ENCODE data around the gene OR2J3. TPM values are rescaled to one million over a fixed set of nuclear protein-coding genes. Genes with fewer than 3 reads are reported as not detected.

Gene OR2J3
- total and polyA plus RNA-seq, 2 donors (not counting 3 experiments of a cell fraction or from before 2014, with no cell fraction given), result not detected

GRCh38 chr6:29081312-29081711 lies 26.5 kb upstream of the OR2J3 start:
- H3K27me3 ChIP-seq (ENCODE audit: control insufficient read depth in 2 of 2, insufficient read depth in 2 of 2, low read length in 2 of 2), result no peaks in the 10 kb centered on the region
- no peak overlapping the region for H2AFZ ChIP-seq (ENCODE audit: low read depth, low read length)
- H3K36me3 ChIP-seq (ENCODE audit: control insufficient read depth in 2 of 2, extremely low read depth in 1 of 2, insufficient read depth in 2 of 2, low read length in 2 of 2), result no peaks in the 10 kb centered on the region
- no peak overlapping the region for H3K4me3 ChIP-seq (replicated peaks in 1 of 3; ENCODE audit: insufficient read depth in 1 of 3, low read depth in 1 of 3, low read length in 3 of 3)
- no peaks in the 10 kb centered on the region for H3K79me2 ChIP-seq (ENCODE audit: control insufficient read depth, insufficient read depth, low read length)
- BruUV-seq (replicated peaks), result no TSS peak
- intact Hi-C loops (cut with micrococcal nuclease), result no loop called here
- FAIRE-seq (no peak), DNase-seq (ENCODE audit: low read depth, low spot score) (no peak)
- no peaks in the 10 kb centered on the region for H4K20me1 ChIP-seq (replicated peaks; ENCODE audit: control insufficient read depth, extremely low read depth, insufficient read depth, low read length)
- ChIA-PET POLR2A (no interaction called here), CTCF (no interaction called here)
- H3K4me2 ChIP-seq (ENCODE audit: insufficient read depth, low read length), result no peak overlapping the region
- dilution Hi-C loops (cut with MboI; ENCODE audit: extremely low pct_ligation_motif_present, low sequenced_read_pairs), result no loop called here
- TF ChIP-seq MYC (IDR thresholded peaks at IDR 0.05; ENCODE audit: low read depth, low read length), result no peak
- no peak for TF ChIP-seq POLR2A (IDR thresholded peaks at IDR 0.05; ENCODE audit: low read depth, low read length)
- TF ChIP-seq EZH2 (IDR thresholded peaks at IDR 0.05; ENCODE audit: borderline replicate concordance, low read depth, low read length, severe bottlenecking), result no peak
- no peak for TF ChIP-seq MAX (IDR thresholded peaks at IDR 0.05; ENCODE audit: insufficient read depth, insufficient read length)
- no peak for TF ChIP-seq GATA2 (IDR thresholded peaks at IDR 0.05; ENCODE audit: insufficient read depth, insufficient read length, low read depth, low read length)
- TF ChIP-seq POLR2AphosphoS5 (IDR thresholded peaks at IDR 0.05; ENCODE audit: insufficient read depth, low read depth, low read length), result no peak
- TF ChIP-seq FOS (IDR thresholded peaks at IDR 0.05; ENCODE audit: borderline replicate concordance, insufficient read depth, low read length), result no peak
- TF ChIP-seq JUN (IDR thresholded peaks at IDR 0.05; ENCODE audit: borderline replicate concordance, insufficient read depth, insufficient read length, low read depth), result no peak
- no peak for TF ChIP-seq CTCF (IDR thresholded peaks at IDR 0.05; ENCODE audit: extremely low read depth in 1 of 2, insufficient read depth in 1 of 2, low read depth in 1 of 2, low read length in 2 of 2)
- no peaks in the 10 kb centered on the region for H3K9me1 ChIP-seq (replicated peaks; ENCODE audit: control insufficient read depth, extremely low read depth, insufficient read depth, low read length)
- H3K9ac ChIP-seq (replicated peaks; ENCODE audit: extremely low read depth, insufficient read depth, low read length), result no peak overlapping the region
- no peaks in the 10 kb centered on the region for H3K9me3 ChIP-seq (replicated peaks; ENCODE audit: control insufficient read depth, insufficient read depth, low read length)
- no peaks in the 10 kb centered on the region for H3K4me1 ChIP-seq (ENCODE audit: control insufficient read depth, extremely low read depth, insufficient read depth, low read length)
- H3K27ac ChIP-seq (ENCODE audit: insufficient read depth, low read depth, low read length), result no peak overlapping the region
